ENCODE results near the gene PRICKLE2. TPM values are rescaled to one million over a fixed set of nuclear protein-coding genes. Genes with fewer than 3 reads are reported as not detected.

PRICKLE2 gene
- polyA plus RNA-seq, 3 donors: not detected

DNA sequence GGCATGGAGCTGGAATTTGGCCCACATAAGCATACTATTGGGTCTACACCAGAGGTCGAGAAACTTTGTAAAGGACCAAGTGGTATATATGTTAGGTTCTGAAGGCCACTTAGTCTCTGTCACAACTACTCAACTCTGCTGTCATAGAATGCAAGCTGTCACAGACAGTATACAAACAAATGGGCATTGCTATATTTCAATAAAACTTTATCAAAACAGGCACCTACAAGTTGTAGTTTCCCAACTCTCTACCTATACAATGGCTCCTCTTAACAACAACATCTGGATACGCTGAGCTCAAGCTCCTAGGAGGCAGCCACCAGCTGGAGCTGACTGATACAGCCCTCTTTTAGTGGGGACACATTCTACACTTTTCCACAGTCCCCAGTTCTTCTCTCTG, 15.7 kb upstream of the PRICKLE2 start:
- H3K4me1 Mint-ChIP-seq: no peaks in the 10 kb centered on the region
- H3K27me3 ChIP-seq (ENCODE audit: control insufficient read depth in 2 of 2, insufficient read depth in 2 of 2, low read length in 2 of 2): no peaks in the 10 kb centered on the region
- H2AFZ ChIP-seq (ENCODE audit: insufficient read depth, low read depth, low read length, poor library complexity, severe bottlenecking): no peak overlapping the region
- no peaks in the 10 kb centered on the region for H3K4me1 ChIP-seq (ENCODE audit: control insufficient read depth in 1 of 2, insufficient read depth in 2 of 2, low read length in 2 of 2)
- H3K4me3 ChIP-seq (replicated peaks in 1 of 3; ENCODE audit: low read depth in 2 of 3, low read length in 3 of 3): no peak overlapping the region
- H3K9ac ChIP-seq (ENCODE audit: insufficient read depth, low read length, poor library complexity, severe bottlenecking): no peak overlapping the region
- H3K9me3 ChIP-seq (replicated peaks in 1 of 2; ENCODE audit: control insufficient read depth in 1 of 2, insufficient read depth in 1 of 2, low read length in 2 of 2): peaks cover 12 to 30% of the 10 kb centered on the region in 2 donors
- H3K4me2 ChIP-seq (replicated peaks; ENCODE audit: extremely low read depth, low read length, poor library complexity, severe bottlenecking): no peak overlapping the region
- 100% methylated on average over 1 of the region's 2 CpGs for WGBS (ENCODE audit: insufficient coverage)
- H3K4me3 Mint-ChIP-seq: no peak overlapping the region
- peaks cover 3 to 23% (median 17%) of the 10 kb centered on the region in 7 donors for H3K9me3 Mint-ChIP-seq
- intact Hi-C loops (cut with micrococcal nuclease): no loop called here
- H3K36me3 ChIP-seq (replicated peaks in 1 of 2; ENCODE audit: control insufficient read depth in 1 of 2, insufficient read depth in 2 of 2, low read length in 2 of 2): no peaks in the 10 kb centered on the region
- no peak overlapping the region for H3K27ac ChIP-seq (ENCODE audit: low read depth in 1 of 2, low read length in 2 of 2)
- no peaks in the 10 kb centered on the region for H4K20me1 ChIP-seq (ENCODE audit: insufficient read depth, low read length)
- DNase-seq: no peak
- H3K36me3 Mint-ChIP-seq: no peaks in the 10 kb centered on the region
- H3K79me2 ChIP-seq (ENCODE audit: insufficient read depth, low read length): no peaks in the 10 kb centered on the region
- peaks cover 0 to 3% (median 2%) of the 10 kb centered on the region in 3 donors for H3K27me3 Mint-ChIP-seq (ENCODE audit: low read depth in 3 of 3)
- TF ChIP-seq, protein P1, sequence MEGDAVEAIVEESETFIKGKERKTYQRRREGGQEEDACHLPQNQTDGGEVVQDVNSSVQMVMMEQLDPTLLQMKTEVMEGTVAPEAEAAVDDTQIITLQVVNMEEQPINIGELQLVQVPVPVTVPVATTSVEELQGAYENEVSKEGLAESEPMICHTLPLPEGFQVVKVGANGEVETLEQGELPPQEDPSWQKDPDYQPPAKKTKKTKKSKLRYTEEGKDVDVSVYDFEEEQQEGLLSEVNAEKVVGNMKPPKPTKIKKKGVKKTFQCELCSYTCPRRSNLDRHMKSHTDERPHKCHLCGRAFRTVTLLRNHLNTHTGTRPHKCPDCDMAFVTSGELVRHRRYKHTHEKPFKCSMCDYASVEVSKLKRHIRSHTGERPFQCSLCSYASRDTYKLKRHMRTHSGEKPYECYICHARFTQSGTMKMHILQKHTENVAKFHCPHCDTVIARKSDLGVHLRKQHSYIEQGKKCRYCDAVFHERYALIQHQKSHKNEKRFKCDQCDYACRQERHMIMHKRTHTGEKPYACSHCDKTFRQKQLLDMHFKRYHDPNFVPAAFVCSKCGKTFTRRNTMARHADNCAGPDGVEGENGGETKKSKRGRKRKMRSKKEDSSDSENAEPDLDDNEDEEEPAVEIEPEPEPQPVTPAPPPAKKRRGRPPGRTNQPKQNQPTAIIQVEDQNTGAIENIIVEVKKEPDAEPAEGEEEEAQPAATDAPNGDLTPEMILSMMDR (IDR thresholded peaks at IDR 0.05): no peak
- H3K27ac Mint-ChIP-seq: no peak overlapping the region

DNA sequence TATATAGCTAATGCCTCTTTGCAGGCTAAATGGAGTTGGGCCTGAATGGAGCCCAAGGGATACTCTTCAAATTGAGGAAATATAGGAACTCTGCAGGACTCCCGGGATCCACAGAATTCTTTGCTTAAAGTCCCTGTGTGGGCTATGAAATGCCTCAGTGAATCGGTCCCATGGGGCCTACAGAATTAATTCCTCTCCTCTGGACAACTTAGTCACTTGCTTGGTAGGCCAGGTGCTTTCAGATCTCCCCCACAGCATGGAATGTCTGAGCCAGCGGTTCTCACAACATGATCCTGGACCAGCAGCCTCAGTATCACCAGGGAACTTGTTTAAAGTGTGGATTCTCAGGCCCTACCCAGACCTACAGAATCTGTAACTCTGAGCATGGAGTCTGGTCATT, 15.1 kb upstream of the PRICKLE2 start:
- Mint-ChIP-seq H3K9me3 (peaks cover 3 to 23% (median 17%) of the 10 kb centered on the region in 7 donors), H3K4me1 (no peaks in the 10 kb centered on the region), H3K36me3 (no peaks in the 10 kb centered on the region), H3K27me3 (ENCODE audit: low read depth in 3 of 3) (peaks cover 0 to 3% (median 2%) of the 10 kb centered on the region in 3 donors), H3K4me3 (no peak overlapping the region), H3K27ac (no peak overlapping the region)
- Histone ChIP-seq H4K20me1 (ENCODE audit: insufficient read depth, low read length) (no peaks in the 10 kb centered on the region), H3K27me3 (ENCODE audit: control insufficient read depth in 2 of 2, insufficient read depth in 2 of 2, low read length in 2 of 2) (no peaks in the 10 kb centered on the region), H3K4me1 (ENCODE audit: control insufficient read depth in 1 of 2, insufficient read depth in 2 of 2, low read length in 2 of 2) (no peaks in the 10 kb centered on the region), H3K79me2 (ENCODE audit: insufficient read depth, low read length) (no peaks in the 10 kb centered on the region), H3K36me3 (replicated peaks in 1 of 2; ENCODE audit: control insufficient read depth in 1 of 2, insufficient read depth in 2 of 2, low read length in 2 of 2) (no peaks in the 10 kb centered on the region), H3K9me3 (replicated peaks in 1 of 2; ENCODE audit: control insufficient read depth in 1 of 2, insufficient read depth in 1 of 2, low read length in 2 of 2) (peaks cover 12 to 34% of the 10 kb centered on the region in 2 donors), H3K9ac (ENCODE audit: insufficient read depth, low read length, poor library complexity, severe bottlenecking) (no peak overlapping the region), H2AFZ (ENCODE audit: insufficient read depth, low read depth, low read length, poor library complexity, severe bottlenecking) (no peak overlapping the region), H3K4me3 (replicated peaks in 1 of 3; ENCODE audit: low read depth in 2 of 3, low read length in 3 of 3) (no peak overlapping the region), H3K4me2 (replicated peaks; ENCODE audit: extremely low read depth, low read length, poor library complexity, severe bottlenecking) (no peak overlapping the region), H3K27ac (ENCODE audit: low read depth in 1 of 2, low read length in 2 of 2) (no peak overlapping the region)
- WGBS (ENCODE audit: insufficient coverage): 89% methylated on average over 2 of the region's 3 CpGs
- intact Hi-C loops (cut with micrococcal nuclease): no loop called here
- DNase-seq: no peak
- TF ChIP-seq, protein P1 (IDR thresholded peaks at IDR 0.05): no peak

Measured in CD14-positive monocyte (primary cell).